Measurements from ENCODE around the gene KSR1. TPM values are rescaled to one million over a fixed set of nuclear protein-coding genes. Genes with fewer than 3 reads are reported as not detected.

Gene KSR1
- total RNA-seq, 6 donors from 2014 or later, result 23.0 to 94.3 (median 60.9) TPM

- ATAC-seq (ENCODE audit: low FRiP score in 2 of 2), result no peak
- peaks cover 0 to 4% (median 1%) of the 10 kb centered on the region in 4 donors for H3K36me3 ChIP-seq
- WGBS, 2 donors, result 64 to 67% methylated on average over 6 of the region's 6 CpGs
- no peaks in the 10 kb centered on the region for H3K9me3 ChIP-seq
- no peak overlapping the region for H3K27ac ChIP-seq
- TF ChIP-seq POLR2AphosphoS5 (IDR thresholded peaks at IDR 0.05) (no peak), CTCF (IDR thresholded peaks at IDR 0.05) (no peak), EP300 (IDR thresholded peaks at IDR 0.05) (no peak), POLR2A (IDR thresholded peaks at IDR 0.05) (no peak)
- H3K27me3 ChIP-seq, result no peaks in the 10 kb centered on the region
- H3K4me3 ChIP-seq, result no peak overlapping the region
- peaks cover 22 to 49% (median 29%) of the 10 kb centered on the region in 4 donors for H3K4me1 ChIP-seq
- DNase-seq, result no peak
Measured at GRCh38 chr17:27554911-27555310, 98.7 kb downstream of the KSR1 start.

- H3K4me1 ChIP-seq, result peaks cover 27 to 53% (median 33%) of the 10 kb centered on the region in 4 donors
- WGBS, 2 donors, result 57 to 63% methylated on average over 5 of the region's 5 CpGs
- no peak for DNase-seq
Measured at GRCh38 chr17:27555339-27555738, 99.1 kb downstream of the KSR1 start.

GRCh38 chr17:27558341-27558740, 102.1 kb downstream of the KSR1 start:
- Histone ChIP-seq H3K4me3 (no peak overlapping the region), H3K36me3 (no peaks in the 10 kb centered on the region), H3K9me3 (no peaks in the 10 kb centered on the region), H3K27me3 (no peaks in the 10 kb centered on the region), H3K27ac (no peak overlapping the region), H3K4me1 (peaks cover 26 to 57% (median 45%) of the 10 kb centered on the region in 4 donors)
- DNase-seq, result no peak
- no peak for TF ChIP-seq CTCF (IDR thresholded peaks at IDR 0.05)
- no peak for TF ChIP-seq POLR2AphosphoS5 (IDR thresholded peaks at IDR 0.05)
- no peak for TF ChIP-seq POLR2A (IDR thresholded peaks at IDR 0.05)
- TF ChIP-seq EP300 (IDR thresholded peaks at IDR 0.05), result no peak
- 87 to 97% methylated on average over 5 of the region's 5 CpGs for WGBS, 2 donors
- no peak for ATAC-seq (ENCODE audit: low FRiP score in 2 of 2)

More at GRCh38 chr17:27555339-27555738, 99.1 kb downstream of the KSR1 start:
- no peak overlapping the region for H3K27ac ChIP-seq
- peaks cover 0 to 4% (median 1%) of the 10 kb centered on the region in 4 donors for H3K36me3 ChIP-seq
- no peaks in the 10 kb centered on the region for H3K27me3 ChIP-seq
- no peaks in the 10 kb centered on the region for H3K9me3 ChIP-seq
- no peak overlapping the region for H3K4me3 ChIP-seq
- TF ChIP-seq POLR2A (IDR thresholded peaks at IDR 0.05), result no peak
- no peak for TF ChIP-seq EP300 (IDR thresholded peaks at IDR 0.05)
- no peak for TF ChIP-seq POLR2AphosphoS5 (IDR thresholded peaks at IDR 0.05)
- no peak for TF ChIP-seq CTCF (IDR thresholded peaks at IDR 0.05)
- no peak for ATAC-seq (ENCODE audit: low FRiP score in 2 of 2)

GRCh38 chr17:27558842-27559505, 102.7 kb downstream of the KSR1 start:
- WGBS, 2 donors, result 69 to 70% methylated on average over 12 of the region's 12 CpGs
- Histone ChIP-seq H3K4me3 (no peak overlapping the region), H3K27ac (peak overlapping the region; percentile 61 to 81 (median 70)), H3K9me3 (no peaks in the 10 kb centered on the region), H3K4me1 (peaks cover 26 to 57% (median 43%) of the 10 kb centered on the region in 4 donors), H3K36me3 (no peaks in the 10 kb centered on the region), H3K27me3 (no peaks in the 10 kb centered on the region)
- peak; percentile 3 to 25 for ATAC-seq (ENCODE audit: low FRiP score in 2 of 2)
- DNase-seq, result peak in 1 of 2 donors; percentile 67
- TF ChIP-seq POLR2AphosphoS5 (IDR thresholded peaks at IDR 0.05) (no peak), CTCF (IDR thresholded peaks at IDR 0.05) (peak in 1 of 6 experiments; percentile 7)

Measured in upper lobe of left lung (tissue), 6 donors.